HG02571 (cell line): Measurements from ENCODE around the gene MTPN.

ENCODE experiments used
- ATAC-seq: cut with Tn5 transposase; IDR thresholded peaks from one replicate; pipeline ENCODE4 v1.9.1; 2021; ENCODE audit warnings: mild to moderate bottlenecking, moderate library complexity; ENCODE audit not compliant: unreplicated experiment

The MTPN gene

DNA sequence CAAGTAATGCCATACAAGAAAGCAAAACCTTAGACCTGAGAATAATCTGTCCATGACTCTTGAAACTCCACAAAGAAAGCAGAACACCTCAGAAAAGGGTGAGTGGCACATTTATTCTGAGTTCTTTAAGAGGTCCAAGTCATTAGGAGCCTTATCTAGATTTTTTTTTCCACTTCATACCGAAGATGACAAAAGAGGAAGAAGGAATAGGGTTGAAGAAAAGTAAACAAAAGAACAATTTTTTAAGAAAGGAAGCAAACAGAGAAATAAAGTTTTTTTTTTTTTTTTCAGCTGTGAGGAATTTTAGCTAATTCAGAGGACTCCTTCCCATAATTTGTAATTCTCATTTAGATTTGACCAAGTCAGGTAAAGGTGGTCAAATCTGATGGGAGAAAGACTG is 13.1 kb upstream of the MTPN start:
- ATAC-seq, result no peak

DNA sequence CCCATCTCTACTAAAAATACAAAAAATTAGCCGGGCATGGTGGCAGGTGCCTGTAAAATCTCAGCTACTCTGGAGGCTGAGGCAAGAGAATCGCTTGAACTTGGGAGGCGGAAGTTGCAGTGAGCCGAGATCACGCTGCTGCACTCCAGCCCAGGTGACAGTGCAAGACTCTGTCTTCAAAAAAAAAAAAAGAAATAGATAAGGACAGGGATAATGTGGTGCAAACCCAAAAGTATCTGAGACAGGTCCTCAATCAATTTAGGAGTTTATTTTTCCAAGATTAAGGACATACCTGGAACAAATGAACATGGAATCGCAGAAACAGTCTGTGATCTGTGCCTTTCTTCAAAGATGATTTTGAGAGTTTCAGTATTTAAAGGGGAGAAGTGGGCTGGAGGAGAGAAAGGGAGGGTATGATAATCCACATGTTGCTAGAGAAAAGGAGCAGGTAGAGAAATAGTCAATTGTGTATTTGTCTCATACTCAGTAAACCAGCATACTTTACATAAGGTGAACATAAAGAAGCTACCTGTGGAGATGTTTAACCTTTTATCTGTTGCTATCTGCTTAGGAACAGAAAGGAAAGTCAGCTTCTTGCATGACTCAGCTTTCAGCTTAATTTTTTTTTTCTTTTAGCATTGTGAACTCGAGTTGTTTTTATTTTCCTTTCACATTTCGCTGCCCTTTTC is 4.9 kb upstream of the MTPN start:
- ATAC-seq, result no peak

DNA sequence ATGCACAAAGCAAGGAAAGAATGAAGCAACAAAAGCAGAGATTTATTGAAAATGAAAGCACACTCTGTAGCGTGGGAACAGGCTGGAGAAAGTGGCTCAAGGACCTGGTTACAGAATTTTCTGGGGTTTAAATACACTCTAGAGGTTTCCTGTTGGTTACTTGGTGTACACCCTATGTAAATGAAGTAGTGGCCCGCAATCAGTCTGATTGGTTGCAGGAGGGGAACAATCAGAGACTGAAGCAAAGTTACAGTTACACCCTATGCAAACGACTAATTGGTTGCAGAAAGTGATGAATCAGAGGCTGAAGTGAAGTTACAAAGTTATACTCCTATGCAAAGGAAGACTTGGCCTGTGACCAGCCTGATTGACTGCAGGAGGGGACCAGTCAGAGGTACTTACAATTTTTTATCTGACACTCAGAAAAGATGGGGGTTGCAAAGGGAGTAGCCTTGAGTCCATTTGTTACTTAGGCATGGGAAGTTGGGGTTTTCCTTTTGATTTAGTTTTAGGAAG is 3.6 kb upstream of the MTPN start:
- peak; percentile 70 for ATAC-seq

DNA sequence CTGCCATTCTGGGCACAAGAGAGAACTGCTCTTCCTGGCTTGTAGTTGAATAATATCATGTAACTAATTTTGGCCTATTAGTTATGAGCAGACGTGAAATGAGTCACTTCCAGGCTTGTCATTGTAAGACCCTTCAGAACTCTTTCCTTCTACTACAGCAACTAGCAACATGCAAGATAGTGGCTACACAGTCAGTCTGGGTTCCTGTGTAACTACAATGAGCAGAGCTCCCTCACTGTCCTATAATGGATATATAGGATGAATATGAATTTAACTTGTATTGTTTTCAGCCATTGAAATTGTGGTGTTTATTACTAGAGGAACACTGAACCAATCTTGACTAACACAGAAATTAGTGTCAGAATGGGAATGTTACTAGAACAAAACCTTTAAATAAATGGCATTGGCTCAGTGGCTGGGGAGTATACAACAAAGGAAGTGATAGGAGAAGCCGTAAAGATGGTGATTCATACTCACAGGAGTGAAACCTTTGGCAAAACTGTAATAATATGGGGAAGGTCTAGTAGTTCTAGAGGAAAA is 2.9 kb upstream of the MTPN start:
- ATAC-seq, result no peak

DNA sequence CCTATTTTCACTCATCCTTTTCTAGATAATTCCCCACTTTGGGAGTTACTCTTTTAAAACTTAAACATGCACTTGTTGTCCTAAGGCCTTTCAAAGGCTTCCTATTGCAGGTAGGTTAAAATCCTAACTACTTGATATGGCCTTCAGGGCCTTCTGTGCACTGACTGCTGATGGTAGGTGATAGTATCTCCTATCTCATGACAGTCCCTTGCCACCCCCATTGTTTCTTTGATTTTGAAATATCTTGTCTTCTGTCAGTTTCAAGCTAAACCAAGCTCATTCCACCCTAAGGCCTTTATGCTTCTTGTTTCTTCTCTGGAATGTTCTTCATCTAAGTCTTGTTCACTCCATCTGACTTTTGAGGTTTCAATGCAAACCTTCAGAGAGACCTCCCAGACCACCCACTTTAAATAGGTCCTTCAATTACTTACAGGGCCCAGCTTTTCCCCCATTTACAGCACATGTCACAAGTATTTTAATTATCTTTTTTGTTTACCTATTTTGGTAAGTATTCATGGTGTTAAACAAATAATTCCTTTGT is 2.4 kb upstream of the MTPN start:
- ATAC-seq, result no peak

DNA sequence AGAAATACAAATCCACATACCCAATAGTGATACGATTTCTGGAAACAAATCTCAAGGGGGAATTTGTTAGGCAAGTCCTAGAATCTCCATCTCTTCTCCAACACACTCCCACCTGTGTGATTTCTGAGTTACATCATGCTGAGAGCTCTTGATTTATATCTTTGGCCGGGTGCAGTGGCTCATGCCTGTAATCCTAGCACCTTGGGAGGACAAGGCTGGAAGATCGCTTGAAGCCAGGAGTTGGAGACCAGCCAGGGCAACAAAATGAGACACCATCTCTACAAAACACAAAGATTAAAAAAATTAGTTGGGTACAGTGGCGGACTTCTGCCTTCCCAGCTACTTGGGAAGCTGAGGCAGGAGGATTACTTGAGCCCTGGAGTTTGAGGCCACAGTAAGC is 1.5 kb upstream of the MTPN start:
- no peak for ATAC-seq

DNA sequence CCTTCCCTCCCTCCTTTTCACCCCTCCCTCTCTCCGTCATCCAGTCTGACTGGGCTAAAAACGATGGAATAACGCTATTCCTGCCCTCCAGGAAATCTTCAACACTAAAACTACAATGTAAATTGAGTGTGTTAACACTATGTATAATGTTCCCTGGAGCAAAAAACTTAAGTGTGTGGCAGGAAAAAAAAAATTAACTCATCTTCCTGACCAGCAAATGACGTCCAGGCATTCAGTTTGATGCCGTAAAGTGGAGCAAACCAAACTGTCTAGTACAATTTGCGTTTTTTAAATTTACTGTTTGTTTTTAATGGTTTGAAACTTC is 545 bp upstream of the MTPN start:
- no peak for ATAC-seq

DNA sequence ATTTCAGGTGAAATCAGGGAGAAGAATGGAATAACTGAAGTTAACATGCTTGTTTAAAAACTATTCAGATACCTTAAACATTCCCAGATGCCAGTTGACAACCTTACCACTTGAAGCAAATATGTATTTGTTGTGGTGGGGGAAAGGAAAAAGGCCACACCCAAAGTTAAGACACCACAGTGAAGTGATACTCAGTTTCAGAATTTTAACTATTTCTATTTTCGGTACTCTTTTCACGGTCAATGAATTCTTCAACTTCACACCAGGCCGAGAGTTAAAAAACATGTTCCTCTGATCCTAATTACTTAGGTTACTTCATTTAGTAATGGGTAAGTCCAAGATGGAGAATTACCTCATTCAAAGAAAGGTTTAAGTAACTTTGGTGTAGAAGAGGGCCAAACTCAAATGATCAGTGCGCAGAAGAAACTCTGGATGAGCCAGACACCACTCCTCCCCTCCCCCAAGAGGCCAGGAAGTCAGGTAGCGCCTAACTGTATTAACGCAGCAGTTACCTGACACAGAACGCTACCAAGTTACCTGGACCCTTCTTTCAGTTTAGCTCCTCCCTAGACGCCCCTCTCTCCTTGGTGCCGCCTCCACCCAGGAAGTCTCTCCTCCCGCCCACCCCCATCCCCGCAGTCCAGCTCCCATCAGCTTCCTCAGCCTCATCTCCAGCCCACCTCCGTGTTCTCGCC is 700 bp downstream of the MTPN start:
- peak; percentile 4 for ATAC-seq

DNA sequence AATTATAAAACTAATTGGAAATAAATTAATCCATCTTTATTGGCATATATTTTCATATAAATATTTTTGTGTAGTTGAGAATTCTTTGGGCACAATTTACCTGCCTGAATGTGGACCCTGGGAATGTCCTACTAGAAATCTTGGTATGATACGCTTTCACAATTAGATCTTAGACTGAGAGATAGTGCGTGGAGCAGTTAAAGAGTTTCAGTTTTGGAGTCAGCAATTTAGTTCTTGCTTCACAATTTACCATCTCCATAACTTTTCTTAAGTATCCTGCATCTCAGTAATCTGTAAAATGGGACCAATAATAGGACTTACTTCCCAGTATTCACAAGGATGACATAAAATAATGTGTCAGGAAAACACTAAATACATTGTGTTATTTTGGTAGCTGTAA is 2.0 kb downstream of the MTPN start:
- no peak for ATAC-seq

DNA sequence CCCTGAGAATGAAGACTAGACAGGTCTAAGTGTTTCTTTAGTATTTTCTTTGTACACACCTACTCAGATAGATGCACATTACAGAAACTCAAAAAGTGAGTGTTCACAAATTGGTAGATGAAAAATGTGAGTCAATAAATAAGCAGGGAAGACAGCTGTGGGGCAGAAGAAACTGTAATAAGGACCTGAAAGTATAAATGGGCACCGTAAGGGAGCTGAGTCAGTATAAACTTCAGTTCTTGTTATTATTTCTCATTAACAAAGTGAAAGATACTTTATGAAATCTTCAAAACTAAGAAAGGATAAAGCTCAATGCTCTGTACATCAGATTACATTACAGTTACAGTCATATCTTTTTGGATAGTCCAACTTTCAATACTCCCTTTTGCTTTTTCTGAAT is 2.5 kb downstream of the MTPN start:
- no peak for ATAC-seq

DNA sequence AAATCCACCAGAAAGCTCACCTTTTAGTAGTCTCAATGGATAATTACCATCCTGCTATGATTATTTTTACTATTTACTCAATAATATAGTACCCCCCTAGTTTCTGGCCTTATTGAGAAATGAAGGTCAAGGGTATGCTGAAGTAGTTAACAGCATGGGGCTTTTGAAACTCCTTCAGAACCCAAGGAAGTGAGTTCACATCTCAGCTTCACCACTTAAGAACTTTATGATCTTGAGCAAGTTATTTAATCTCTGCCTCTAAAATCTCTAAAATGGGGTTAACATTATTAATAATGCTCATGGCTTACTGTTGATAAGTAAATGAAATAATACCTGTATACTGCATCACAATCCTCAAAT is 5.8 kb downstream of the MTPN start:
- peak; percentile 7 for ATAC-seq

DNA sequence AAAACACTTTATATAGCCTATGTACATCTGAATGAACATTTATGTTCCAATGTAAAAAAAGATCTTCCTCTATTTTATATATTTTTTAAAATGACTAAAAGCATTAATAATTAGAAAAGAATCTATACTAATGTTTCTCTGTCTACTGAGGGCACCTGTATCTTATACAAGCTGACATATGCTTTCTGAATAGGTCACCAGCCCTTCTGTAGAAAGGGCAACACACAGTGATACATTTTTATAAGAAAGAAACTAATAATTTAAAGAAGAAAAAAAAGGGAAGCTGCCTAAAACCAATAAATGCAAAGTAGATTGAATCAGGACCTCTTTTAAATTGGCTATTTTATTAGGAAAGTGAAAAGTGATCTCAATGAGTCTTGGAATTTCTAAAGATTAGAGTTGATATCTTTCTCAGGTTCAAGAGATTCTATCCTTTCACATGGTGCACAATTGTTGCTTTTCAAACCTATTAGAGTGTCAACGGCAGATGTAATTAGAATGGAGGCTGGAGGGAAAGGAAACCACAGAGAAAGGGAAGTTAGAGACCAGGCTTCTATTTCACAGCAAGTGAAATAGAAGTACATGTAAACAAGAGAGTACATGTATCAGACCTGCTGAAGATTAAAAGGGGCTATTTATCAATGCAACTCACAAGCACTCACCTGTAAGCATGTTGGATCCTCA is 6.3 kb downstream of the MTPN start:
- ATAC-seq, result peak; percentile 57

DNA sequence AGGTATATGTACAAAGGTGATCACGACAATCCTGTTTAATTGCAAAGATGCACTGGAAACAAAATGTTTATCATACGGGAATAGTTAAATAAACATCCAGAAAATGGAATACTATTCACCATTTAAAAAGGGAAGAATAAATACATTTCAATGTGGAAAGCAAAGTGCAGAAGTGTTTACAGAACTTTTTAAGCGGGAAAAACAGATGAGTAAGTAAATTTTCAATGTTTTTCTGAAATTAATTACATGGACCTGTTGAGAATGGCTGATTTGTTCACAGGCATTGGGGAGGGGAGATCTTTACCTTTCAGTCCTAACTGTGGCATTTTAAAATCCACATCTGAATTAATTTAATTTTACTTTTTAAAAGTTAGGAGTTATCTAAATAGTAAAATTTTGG is 7.1 kb downstream of the MTPN start:
- ATAC-seq, result no peak

DNA sequence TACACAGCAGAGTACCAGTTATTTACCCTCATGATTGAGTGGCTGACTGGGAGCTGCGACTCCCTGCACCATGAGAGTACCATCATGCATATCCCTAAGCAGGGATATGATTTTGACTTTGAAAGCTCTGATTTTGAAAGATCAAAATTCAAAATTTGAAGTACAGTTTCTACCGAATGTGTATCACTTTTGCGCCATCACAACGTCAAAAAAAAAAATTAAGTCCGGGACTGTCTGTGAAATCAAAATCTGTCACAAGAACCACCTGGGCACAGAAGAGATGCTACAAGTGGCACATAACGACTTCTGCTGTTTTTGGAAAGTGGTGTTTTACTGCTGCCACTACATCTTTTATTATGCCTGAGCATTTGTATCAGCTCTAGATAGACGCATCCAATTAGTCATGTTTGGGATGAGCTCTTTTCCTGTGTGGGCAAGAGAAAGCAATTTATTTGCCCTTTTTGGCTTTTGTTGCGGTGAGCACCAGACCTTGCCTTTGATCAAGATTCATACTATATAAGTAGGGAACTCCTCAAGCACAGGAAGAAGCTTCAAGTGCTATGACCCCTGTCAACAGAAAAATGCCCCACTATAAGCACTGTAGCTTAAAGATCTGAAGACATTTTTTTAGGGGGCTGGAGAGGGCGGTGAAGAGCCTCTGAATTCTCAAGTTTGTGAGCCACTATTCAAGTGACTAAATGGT is 10.7 kb downstream of the MTPN start:
- ATAC-seq, result no peak

DNA sequence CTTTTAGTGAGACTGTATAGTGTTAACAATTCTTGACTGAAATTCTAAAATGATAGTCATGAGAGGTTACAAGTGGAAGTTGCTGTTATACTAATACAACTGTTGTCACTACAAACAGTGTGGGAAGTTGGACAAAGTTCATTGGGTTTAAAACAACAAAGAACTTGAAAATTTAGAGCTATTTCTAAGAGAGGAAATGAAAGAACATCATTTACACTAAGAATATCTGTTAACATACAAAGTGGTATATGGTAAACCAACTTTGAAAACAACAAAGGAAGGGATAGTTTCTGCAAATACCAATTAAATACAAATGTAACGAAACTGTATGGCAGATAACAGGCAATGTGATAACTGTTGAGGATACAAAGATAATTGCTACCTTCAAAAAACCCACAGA is 11.6 kb downstream of the MTPN start:
- ATAC-seq, result peak; percentile 42

DNA sequence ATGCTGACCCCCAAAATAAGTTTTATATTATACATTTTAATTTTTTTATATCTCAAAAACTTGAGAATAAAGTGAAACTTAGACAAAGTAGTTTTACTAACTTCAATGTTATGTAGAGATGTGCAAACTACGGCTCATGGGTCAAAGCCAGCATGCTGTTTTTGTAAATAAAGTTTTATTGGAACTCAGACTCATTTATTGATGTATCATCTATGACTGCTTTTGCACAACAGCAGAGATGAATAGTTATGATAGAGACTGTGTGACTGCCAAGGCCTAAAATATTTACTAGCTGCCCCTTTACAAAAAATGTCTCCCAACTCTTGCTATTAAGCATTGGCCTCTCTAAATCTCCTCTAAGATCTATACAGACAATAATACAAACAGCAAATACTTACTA is 12.4 kb downstream of the MTPN start:
- no peak for ATAC-seq

DNA sequence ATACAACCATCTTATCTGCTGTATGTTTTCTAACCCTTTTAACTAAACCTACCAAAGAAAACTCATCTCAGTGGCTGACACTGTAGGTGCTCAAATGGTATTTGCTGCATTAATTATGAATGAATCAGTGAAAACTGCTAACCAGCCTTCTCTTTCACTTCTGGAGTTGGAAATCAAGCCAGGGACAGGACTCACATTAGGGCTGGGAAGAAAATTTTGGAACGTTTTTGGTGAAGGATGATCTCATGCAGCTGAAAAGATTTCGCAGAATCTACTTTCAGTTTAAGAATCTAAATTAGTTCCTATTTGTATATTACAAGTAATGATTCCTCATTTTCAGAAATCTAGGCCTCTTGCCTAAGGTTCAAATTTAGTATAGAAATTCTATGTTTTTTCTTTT is 12.9 kb downstream of the MTPN start:
- no peak for ATAC-seq

DNA sequence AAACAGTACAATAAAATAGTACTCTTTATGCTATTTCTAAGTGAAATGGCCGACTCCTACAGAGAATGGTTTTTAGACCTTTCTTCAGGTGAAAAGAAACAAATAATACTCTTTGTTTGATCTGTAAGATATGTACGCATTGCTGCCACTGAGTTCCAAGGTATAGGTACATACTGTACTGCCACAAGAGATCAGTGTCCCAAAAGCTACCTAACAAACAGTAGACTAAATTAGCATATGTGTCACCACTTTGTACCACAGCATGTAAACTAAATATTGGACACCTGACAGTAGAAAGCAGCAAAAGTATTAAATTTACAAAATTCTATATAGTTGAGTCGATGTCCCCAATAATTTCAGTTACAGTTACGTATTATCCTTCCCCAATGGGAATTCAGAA is 14.4 kb downstream of the MTPN start:
- ATAC-seq, result no peak

DNA sequence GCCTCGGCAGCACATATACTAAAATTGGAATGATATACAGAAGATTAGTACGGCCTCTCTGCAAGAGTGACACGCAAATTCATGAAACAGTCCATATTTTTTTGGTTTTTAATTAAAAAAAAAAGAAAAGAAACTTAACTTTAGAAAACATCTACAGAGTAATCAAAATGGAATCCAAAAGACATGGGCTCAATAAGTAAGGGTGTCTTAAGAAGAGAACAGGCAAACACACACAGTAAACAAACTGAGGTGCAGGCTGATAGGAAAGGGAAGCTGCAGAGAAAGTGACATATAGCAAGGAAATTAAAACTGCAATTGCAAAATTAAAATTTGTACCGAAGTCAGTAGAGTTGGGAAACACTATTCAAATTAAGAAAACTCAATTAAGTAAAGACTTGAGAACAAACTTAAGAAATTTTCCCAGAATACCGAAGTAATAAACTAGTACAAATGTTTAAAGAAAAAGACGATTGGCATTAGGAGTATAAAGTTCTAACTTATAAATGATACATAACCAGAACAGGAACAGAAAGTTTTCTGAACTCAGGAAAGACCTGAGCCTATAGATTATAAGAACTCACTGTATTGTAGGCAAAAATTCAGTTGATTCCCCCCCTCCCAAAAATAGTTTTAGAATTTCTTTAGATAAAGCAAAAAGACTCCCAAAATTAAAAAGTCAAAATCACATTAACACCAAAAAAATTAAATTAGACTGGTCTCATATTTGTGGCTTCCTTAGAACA is 16.3 kb downstream of the MTPN start:
- no peak for ATAC-seq

DNA sequence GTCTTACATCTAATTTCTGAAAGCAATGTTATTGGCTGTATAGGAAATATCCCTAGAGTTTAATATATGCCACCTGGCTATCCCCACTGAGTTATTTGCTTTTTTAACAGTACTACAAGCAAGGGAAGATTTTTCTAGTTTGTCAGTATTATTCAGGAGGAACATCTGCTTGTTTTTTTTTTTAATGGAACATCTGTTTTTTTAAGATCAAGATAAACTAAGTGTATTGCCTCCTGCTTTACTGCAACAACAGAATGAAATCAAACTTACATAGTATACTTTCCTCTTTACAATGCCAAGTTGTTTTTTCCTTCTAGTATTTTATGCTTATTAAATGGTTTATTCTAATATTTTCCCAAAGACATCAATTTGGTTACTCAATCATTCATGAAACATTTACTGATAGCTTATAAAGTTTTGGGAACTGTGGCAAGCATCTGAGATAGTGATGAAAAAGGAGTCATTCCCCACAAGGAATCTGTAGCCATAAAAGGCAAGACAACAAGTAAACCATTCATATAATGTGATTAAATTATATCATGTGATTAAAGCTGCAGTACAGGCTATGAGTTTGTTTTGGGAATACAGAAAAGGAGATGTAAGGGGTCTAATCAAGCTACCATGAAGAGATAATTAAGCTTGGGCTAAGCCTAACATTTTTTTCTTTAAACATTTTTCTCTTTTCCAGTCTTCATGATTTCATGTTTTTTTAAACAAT is 17.4 kb downstream of the MTPN start:
- no peak for ATAC-seq
